Iris pigment epithelial cell (primary cell): ENCODE measurements around the gene SPATA2.
A peak's percentile ranks its signal among the peaks of the same experiment; 100 is the strongest.

Source experiments
- DNase-seq: peaks from one replicate; pipeline ENCODE4 v3.0.0-alpha.2; 2011; ENCODE audit warnings: low read depth

SPATA2 gene

GRCh38 chr20:49935746-49936152 lies 20.4 kb upstream of the SPATA2 start:
- no peak for DNase-seq

- DNase-seq: no peak
These were observed 13.8 kb upstream of the SPATA2 start for GRCh38 chr20:49929142-49929494.

- DNase-seq: peak; percentile 91
These were observed 13.2 kb upstream of the SPATA2 start for GRCh38 chr20:49928411-49929141.

DNA sequence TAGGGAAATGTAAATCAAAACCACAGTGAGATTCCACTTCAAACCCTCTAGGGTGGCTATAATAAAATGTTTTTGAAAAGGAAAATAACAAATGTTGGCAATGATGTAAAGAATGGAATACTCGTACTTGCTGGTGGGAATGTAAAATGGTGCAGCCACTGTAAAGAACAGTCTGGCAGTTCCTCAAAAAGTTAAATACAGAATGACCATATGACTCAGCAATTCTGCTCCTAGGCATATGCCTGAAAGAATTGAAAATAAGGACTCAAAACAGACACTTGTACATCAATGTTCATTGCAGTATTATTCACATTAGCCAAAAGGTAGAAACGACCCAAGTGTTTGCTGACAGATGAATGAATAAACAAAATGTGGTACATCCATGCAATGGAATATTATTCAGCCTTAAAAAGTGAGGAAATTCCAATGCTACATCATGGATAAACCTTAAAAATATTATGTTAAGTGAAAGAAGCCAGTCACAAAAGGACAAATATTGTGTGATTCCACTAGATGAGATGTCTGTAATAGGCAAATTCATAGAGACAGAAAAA lies 10.6 kb upstream of the SPATA2 start:
- no peak for DNase-seq

- no peak for DNase-seq
These were observed 8.9 kb upstream of the SPATA2 start for GRCh38 chr20:49924247-49924646.

DNA sequence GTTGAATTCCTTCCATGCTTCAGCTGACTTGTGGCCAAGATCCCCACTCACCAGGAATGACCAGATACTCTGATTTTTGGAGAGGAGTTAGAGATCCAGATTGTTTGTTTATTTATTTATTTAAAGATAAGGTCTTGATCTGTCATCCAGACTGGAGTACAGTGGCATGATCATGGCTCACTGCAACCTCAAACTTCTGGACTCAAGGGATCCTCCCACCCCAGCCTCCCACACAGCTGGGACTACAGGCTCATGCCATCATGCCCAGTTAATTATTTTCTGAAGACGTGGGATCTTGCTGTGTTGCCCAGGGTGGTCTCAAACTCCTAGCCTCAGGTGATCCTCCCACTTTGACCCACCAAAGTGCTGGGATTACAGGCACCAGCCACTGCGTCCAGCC lies 4.1 kb upstream of the SPATA2 start:
- no peak for DNase-seq

DNA sequence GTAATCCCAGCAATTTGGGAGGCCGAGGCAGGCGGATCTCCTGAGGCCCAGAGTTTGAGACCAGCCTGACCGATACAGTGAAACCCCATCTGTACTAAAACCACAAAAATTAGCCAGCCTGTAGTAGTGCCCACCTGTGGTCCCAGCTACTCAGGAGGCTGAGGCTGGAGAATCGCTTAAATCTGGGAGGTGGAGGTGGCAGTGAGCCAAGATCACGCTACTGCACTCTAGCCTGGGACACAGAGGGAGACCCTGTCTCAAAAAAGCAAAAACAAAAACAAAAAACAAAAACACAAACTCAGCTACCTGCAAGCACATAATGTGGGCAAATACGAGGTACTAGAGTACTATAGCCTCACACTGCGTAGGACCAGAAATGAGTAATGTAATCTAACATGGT lies 3.7 kb upstream of the SPATA2 start:
- DNase-seq: no peak

DNA sequence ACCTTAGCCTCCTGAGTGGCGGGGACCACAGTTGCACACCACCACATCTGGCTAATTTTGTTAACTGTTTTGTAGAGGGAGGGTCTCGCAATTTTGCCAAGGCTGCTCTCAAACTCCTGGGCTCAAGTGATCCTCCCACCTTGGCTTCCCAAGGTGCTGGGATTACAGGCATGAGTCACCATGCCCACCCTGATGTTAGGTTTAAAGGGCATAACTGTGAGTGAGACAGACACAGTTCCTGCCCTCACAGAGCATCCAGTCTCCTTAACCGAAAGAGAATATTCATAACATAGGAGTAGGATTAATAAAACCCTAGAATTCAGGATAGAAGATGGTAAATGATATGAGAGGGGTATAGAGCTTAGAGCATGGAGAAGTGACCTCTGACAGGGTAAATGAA lies 3.1 kb upstream of the SPATA2 start:
- no peak for DNase-seq

GRCh38 chr20:49916146-49917002 lies 1.0 kb upstream of the SPATA2 start:
- no peak for DNase-seq

DNA sequence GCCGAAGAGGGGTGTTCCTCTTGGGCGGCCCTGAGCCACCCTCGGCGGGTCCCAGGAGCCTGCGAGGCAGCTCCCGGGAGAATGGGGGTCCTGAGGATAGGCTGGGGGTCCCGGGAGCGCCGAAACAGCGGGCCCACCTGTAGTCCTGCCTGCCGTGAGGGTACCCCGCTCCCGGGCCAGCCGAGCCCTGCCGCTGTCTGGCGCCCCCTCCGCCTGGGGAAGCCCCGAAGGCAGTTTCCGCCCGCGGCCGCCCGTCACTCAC lies 280 bp downstream of the SPATA2 start:
- DNase-seq: no peak

DNA sequence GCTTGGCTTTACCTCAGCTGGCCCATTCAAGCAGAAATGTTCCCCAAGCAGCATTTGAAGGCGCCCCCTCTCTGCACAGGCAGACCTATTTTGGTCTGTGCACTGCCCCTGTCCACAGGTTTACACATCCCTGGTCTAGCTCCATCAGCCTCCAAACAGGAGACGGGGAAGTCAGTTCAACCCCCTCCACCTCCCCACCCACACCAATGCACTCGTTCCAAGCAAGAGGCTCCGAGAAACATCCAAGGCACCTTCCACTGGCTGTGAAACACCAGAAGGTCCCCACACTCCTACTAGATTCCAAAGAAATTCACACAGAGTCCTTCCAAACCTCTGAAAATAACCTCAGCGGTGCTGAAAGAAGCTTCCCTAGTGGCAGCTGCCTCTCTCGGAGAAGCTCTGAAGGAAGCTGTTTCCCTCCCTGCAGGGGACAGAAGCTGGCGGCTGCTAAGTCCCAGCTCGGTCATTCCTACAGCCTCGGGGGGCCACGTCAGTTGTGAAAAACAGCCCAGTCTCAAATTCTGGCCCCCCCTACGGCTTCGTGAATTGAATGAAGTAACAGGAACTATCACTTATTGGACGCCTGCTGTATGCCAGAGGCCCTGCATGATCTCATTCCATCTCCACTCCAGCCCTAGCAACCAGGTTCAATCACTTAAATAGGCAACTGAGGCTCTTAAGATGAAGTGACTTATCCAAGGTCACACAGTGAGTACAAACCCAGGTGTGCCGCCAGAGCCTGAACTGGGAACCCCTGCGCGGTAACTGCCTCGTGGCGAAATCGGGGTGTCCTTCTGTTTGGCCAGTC lies 815 bp downstream of the SPATA2 start:
- peak; percentile 45 for DNase-seq

- DNase-seq: no peak
These were observed 1.8 kb downstream of the SPATA2 start for GRCh38 chr20:49913399-49914047.

GRCh38 chr20:49910340-49910706 lies 5.0 kb downstream of the SPATA2 start:
- no peak for DNase-seq

GRCh38 chr20:49909499-49910339 lies 5.6 kb downstream of the SPATA2 start:
- no peak for DNase-seq

DNA sequence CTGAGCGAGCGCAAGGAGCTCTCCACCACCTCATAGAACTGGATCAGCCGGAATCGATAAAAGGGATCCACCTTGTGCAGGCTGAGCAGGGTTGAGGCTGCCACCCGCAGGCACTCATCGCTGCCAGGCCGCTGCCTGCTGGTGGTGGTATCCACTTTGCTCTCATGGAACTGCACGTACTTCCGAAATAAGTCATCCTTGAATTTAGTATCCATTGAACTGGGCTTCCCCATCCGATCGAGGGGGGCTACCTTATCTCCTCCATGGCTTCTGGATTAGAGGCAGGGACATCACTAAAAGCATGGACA lies 7.1 kb downstream of the SPATA2 start:
- no peak for DNase-seq

DNA sequence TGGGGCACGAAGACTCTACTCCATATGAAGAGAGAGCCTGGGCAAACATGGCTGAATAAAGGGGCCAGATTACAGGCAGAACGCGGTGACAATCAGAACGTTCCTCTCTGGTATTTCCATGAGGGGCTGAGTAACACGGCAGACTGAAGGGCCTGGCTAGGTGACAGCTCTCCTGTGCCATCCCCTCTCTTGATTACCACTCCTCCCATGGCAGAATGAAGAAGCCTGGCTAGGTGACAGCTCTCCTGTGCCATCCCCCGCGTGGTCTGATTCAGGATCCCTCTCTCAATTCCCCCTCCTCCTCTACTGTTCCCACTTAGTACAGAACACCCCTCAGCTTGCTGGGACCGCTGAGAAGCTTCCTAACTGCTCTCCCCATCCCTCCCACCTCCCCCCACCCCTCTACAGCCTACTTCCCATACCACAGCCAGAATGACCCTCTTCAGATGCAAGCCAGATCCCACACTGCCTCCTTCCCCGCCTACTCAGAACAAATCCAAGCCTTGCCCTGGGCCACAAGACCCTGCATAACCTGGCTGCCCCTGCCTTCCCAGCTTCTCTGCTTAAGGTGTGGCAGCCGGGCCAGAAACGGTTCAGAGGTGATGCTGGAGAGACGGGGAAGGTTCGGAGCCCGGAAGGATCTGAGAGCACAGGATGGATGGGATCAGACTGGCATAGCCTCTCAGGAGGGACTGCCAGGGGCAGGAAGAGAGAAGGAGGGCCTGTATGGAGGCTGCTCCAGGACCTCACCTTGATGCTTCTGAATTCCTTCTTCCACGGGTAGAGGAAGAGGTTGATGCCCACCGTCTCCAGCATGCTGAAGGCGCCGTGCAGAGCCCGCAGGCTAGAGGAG lies 7.7 kb downstream of the SPATA2 start:
- DNase-seq: no peak

GRCh38 chr20:49906615-49907154 lies 8.6 kb downstream of the SPATA2 start:
- no peak for DNase-seq

DNA sequence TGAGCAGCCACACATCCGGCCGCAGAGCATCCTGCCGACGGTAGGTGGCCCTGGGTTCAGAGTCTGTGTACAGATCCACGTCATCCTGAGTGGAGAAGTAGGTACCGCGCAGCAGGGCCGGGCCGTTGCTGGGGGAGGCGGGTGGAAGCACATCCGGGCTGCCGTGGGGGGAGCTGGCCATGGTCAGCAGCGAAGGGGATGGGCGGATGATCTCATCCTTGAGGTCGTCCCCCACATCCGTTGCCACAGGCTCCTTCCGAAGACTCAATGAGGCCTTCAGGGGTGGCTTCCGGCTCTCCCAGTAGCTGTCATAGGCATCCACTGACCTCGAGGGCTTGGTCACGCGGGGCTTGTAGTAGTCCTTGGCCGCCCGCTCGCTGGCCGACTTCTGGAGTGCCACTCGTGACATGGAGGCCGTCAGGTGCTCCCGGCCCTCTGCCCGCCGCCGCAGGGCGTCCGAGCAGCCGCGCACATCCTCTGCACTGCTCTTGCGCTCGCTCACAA lies 9.2 kb downstream of the SPATA2 start:
- no peak for DNase-seq

DNA sequence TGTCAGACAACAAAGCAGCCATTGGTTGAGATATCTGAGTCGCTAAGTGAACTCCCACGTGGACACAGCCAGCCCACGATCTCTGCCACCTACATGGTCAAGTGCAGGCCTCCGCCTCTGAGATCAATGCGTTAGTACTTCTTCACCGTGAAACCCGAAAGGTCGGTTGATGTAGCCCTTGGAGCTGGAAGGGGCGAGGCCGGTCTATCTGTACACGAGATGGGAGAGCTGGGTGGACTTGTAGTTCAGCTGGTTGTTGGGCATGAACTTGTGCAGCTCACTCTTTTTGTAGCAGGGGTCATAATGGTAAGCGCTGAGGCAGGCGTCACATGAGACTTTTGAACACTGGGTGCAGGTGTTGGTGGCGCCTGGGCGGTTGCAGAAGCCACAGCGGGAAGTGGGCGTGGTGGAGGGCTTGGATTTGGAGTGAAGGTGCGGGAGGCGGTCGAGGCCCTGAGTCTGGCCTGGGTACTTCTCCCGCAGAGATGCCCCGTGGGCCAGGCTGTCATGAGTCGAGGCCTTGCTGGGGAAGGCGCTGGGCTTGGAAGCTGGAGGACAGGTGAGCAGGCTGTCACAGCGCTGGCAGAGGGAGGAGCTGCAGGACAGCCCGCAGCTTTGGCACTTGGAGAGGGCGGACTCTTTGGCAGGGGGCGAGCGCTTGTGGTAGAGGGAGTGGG lies 9.8 kb downstream of the SPATA2 start:
- no peak for DNase-seq
